Spinal cord (tissue), 4 donors: ENCODE results near the gene MC5R. TPM values are rescaled to one million over a fixed set of nuclear protein-coding genes. Genes with fewer than 3 reads are reported as not detected.

ENCODE experiments used
- polyA plus RNA-seq, 2 donors: library from polyadenylated mRNA; unstranded; fragments of 120-200 nt; gene quantifications; one replicate each; pipeline ENCODE4 v1.2.1, GENCODE V29; 2013; ENCODE audit not compliant: insufficient read length in 2 of 2
- total RNA-seq, 2 donors: library from RNA; depleted of rRNA in 1 of 2; stranded (reverse); fragments of 120-200 nt in 1 of 2; fragments of >200 nt in 1 of 2; gene quantifications; one replicate each; pipeline versions ENCODE4 v1.2.3 to v1.2.4, GENCODE V29; 2013 to 2014

Gene MC5R
- total and polyA plus RNA-seq, 4 donors: 0.22 to 0.42 (median 0.35) TPM

Other genes starting within 250 kb of the MC5R start
- gene FAM210A, start 97.6 kb upstream of the MC5R start, total RNA-seq: 10 to 100 TPM; 22.4 to 32.6 TPM
- gene FAM210A, start 97.6 kb upstream of the MC5R start, polyA plus RNA-seq: 10 to 100 TPM; 16.9 to 17.8 TPM
- 10 to 100 TPM; 38.8 to 52.8 TPM for gene RNMT, start 97.5 kb upstream of the MC5R start, total RNA-seq
- gene RNMT, start 97.5 kb upstream of the MC5R start, polyA plus RNA-seq: 10 to 100 TPM; 51.0 to 57.4 TPM
- gene MC2R, start 91.4 kb downstream of the MC5R start, total RNA-seq: not detected
- not detected for gene MC2R, start 91.4 kb downstream of the MC5R start, polyA plus RNA-seq